Right lung (tissue), 5 donors: ENCODE results near the gene ARAP1. TPM values are rescaled to one million over a fixed set of nuclear protein-coding genes. Genes with fewer than 3 reads are reported as not detected.

Experiments used
- DNase-seq, 2 donors: peaks; one replicate each; pipeline ENCODE4 v3.0.0-alpha.2; 2013
- polyA plus RNA-seq, 5 donors: library from polyadenylated mRNA; unstranded; fragments of 120-200 nt; gene quantifications; one replicate each; pipeline versions ENCODE4 v1.2.1 to v1.2.3, GENCODE V29; 2013; ENCODE audit warnings: inconsistent platforms in 1 of 5, low replicate concordance in 1 of 5; ENCODE audit not compliant: insufficient read length in 5 of 5, insufficient read depth in 1 of 5

The ARAP1 gene
- polyA plus RNA-seq, 5 donors = 66.9 to 107 (median 89.0) TPM

GRCh38 chr11:72707032-72707431 is 45.2 kb downstream of the ARAP1 start:
- no peak for DNase-seq

- DNase-seq = no peak
Observed at GRCh38 chr11:72706579-72706978, 45.6 kb downstream of the ARAP1 start.

GRCh38 chr11:72705442-72706365 is 46.5 kb downstream of the ARAP1 start:
- no peak for DNase-seq

- no peak for DNase-seq
Observed at GRCh38 chr11:72704783-72705265, 47.4 kb downstream of the ARAP1 start.

- DNase-seq = no peak
Observed at GRCh38 chr11:72704028-72704782, 48.0 kb downstream of the ARAP1 start.

GRCh38 chr11:72703267-72704008 is 48.8 kb downstream of the ARAP1 start:
- DNase-seq = peak; percentile 90

GRCh38 chr11:72702577-72703241 is 49.5 kb downstream of the ARAP1 start:
- no peak for DNase-seq

GRCh38 chr11:72702096-72702495 is 50.1 kb downstream of the ARAP1 start:
- DNase-seq = no peak

- no peak for DNase-seq
Observed at GRCh38 chr11:72701466-72701865, 50.7 kb downstream of the ARAP1 start.

GRCh38 chr11:72700146-72700545 is 52.1 kb downstream of the ARAP1 start:
- DNase-seq = no peak

- no peak for DNase-seq
Observed at GRCh38 chr11:72697814-72698213, 54.4 kb downstream of the ARAP1 start.

GRCh38 chr11:72696866-72697700 is 55.1 kb downstream of the ARAP1 start:
- DNase-seq = no peak

- no peak for DNase-seq
Observed at GRCh38 chr11:72695354-72695753, 56.9 kb downstream of the ARAP1 start.

GRCh38 chr11:72693271-72693968 is 58.8 kb downstream of the ARAP1 start:
- no peak for DNase-seq

GRCh38 chr11:72692498-72693237 is 59.5 kb downstream of the ARAP1 start:
- no peak for DNase-seq

GRCh38 chr11:72690166-72690565 is 62.0 kb downstream of the ARAP1 start:
- DNase-seq = no peak

- no peak for DNase-seq
Observed at GRCh38 chr11:72688929-72689328, 63.3 kb downstream of the ARAP1 start.

- DNase-seq = no peak
Observed at GRCh38 chr11:72688486-72688885, 63.7 kb downstream of the ARAP1 start.

- DNase-seq = no peak
Observed at GRCh38 chr11:72687326-72687725, 64.9 kb downstream of the ARAP1 start.
